ENCODE measurements around the gene MFN2.
"Not testable (repeated sequence)": the region's sequence is repeated elsewhere in the genome, so short reads cannot be mapped to it uniquely, and the experiment has no call there.

Gene MFN2

GRCh38 chr1:11997081-11997850 is 17.0 kb downstream of the MFN2 start:
- no peak for DNase-seq (ENCODE audit: low read depth in 2 of 2, low spot score in 1 of 2)

DNA sequence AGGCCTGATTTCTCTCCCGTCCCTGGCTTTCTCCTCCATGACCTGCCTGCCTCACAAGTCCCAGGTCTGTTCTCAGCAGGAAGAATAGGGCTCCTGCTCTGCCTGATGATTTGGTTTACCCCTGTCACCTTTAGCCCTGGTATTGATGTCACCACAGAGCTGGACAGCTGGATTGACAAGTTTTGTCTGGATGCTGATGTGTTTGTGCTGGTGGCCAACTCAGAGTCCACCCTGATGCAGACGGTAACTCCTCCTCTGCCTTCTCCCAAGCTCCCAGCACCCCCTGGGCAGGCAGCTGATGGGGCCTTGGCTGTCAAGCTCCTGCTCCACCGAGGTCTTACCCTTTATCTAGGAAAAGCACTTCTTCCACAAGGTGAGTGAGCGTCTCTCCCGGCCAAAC is 18.4 kb downstream of the MFN2 start:
- DNase-seq (ENCODE audit: low read depth in 2 of 2, low spot score in 1 of 2) = no peak

- DNase-seq (ENCODE audit: low read depth in 2 of 2, low spot score in 1 of 2) = no peak
These were observed 19.0 kb downstream of the MFN2 start for GRCh38 chr1:11999236-11999635.

DNA sequence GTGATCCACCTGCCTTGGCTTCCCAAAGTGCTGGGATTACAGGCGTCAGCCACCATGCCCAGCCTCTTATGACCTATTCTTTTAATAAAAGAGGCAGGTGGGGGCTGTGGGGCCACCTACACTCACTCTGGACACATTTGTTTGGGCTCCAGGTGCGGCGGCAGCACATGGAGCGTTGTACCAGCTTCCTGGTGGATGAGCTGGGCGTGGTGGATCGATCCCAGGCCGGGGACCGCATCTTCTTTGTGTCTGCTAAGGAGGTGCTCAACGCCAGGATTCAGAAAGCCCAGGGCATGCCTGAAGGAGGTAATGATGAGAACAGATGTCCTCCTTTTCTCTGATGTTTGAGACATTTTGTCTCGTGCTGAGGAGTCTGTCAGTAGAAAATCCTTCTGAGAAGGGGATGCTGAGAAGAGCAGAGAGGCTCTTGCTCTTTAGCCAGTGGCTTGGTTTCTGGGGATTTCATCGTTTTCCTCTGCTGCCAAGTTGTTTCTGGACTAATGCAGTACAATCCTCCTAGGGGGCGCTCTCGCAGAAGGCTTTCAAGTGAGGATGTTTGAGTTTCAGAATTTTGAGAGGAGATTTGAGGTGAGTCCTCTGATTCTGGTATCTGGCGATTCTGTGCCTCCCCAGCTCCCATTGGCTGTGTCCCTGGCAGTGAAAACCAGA is 21.1 kb downstream of the MFN2 start:
- DNase-seq (ENCODE audit: low read depth in 2 of 2, low spot score in 1 of 2) = no peak

DNA sequence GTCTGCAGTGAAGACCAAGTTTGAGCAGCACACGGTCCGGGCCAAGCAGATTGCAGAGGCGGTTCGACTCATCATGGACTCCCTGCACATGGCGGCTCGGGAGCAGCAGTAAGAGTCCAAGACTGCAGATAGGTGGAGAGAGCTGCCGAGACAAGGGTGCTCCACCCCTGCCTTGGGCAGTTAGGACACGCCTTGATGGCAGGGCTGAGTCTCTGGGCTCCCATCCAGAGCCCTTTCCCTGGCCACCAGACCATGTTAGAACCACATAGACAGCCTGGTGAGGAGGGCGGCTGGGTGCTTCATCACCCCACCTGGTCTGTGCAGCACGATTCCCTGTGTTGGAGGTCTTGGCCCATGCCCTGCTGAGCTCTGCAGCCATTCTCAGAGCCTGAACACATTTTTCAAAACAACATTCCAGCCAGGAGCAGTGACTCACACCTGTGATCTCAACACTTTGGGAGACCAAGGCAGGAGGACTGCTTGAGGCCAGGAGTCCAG is 21.8 kb downstream of the MFN2 start:
- DNase-seq (ENCODE audit: low read depth in 2 of 2, low spot score in 1 of 2) = no peak

DNA sequence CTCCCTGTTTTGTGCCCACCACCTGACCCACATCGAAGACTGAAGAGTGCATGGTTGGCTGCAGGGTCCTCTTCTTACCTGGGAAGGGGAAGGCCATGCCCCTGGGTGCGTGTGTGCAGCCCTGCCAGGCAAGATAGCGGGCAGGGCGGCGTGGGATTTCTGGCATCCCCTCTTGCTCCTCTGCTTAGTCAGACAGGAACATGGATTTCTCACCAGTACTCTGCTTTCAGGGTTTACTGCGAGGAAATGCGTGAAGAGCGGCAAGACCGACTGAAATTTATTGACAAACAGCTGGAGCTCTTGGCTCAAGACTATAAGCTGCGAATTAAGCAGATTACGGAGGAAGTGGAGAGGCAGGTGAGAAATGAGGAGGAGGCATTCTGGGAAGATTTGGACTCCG is 23.5 kb downstream of the MFN2 start:
- no peak for DNase-seq (ENCODE audit: low read depth in 2 of 2, low spot score in 1 of 2)

DNA sequence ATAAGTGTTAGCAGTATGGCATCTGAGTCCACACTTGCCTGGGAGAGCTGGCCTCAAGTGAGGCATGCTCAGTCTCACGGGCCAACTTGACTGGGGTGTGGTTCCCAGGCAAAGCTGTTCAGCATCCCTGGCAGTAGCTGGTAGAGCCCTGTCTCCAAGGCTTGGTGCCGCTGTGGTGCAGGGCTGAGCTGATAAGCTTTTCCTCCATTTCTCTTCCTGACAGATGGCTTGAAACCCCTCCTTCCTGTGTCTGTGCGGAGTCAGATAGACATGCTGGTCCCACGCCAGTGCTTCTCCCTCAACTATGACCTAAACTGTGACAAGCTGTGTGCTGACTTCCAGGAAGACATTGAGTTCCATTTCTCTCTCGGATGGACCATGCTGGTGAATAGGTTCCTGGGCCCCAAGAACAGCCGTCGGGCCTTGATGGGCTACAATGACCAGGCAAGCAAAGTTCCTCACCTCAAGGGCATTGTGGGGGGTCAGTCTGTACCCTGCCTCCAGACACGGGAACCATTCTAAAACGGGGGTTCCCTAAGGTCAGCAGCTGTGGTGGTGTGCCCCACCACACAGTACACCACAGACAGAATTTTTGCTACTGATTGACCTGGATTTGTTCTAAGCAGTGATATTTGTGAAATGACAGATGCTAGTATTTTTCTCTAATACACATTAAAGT is 25.4 kb downstream of the MFN2 start:
- no peak for DNase-seq (ENCODE audit: low read depth in 2 of 2, low spot score in 1 of 2)

- no peak for DNase-seq (ENCODE audit: low read depth in 2 of 2, low spot score in 1 of 2)
These were observed 26.1 kb downstream of the MFN2 start for GRCh38 chr1:12006167-12006921.

- DNase-seq (ENCODE audit: low read depth in 2 of 2, low spot score in 1 of 2) = no peak
These were observed 27.0 kb downstream of the MFN2 start for GRCh38 chr1:12007204-12007603.

DNA sequence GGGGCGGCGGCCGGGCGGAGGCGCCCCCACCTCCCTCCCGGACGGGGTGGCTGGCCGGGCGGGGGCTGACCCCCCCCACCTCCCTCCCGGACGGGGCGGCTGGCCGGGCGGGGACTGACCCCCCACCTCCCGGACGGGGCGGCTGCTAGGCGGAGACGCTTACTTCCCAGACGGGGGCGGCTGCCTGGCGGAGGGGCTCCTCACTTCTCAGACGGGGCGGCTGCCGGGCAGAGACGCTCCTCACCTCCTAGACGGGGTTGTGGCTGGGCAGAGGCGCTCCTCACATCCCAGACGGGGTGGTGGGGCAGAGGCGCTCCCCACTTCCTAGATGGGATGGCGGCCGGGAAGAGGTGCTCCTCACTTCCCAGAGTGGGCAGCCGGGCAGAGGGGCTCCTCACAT is 28.1 kb downstream of the MFN2 start:
- not testable (repeated sequence) for DNase-seq (ENCODE audit: low read depth in 2 of 2, low spot score in 1 of 2)

- DNase-seq (ENCODE audit: low read depth in 2 of 2, low spot score in 1 of 2) = no peak
These were observed 29.2 kb downstream of the MFN2 start for GRCh38 chr1:12009318-12009947.

DNA sequence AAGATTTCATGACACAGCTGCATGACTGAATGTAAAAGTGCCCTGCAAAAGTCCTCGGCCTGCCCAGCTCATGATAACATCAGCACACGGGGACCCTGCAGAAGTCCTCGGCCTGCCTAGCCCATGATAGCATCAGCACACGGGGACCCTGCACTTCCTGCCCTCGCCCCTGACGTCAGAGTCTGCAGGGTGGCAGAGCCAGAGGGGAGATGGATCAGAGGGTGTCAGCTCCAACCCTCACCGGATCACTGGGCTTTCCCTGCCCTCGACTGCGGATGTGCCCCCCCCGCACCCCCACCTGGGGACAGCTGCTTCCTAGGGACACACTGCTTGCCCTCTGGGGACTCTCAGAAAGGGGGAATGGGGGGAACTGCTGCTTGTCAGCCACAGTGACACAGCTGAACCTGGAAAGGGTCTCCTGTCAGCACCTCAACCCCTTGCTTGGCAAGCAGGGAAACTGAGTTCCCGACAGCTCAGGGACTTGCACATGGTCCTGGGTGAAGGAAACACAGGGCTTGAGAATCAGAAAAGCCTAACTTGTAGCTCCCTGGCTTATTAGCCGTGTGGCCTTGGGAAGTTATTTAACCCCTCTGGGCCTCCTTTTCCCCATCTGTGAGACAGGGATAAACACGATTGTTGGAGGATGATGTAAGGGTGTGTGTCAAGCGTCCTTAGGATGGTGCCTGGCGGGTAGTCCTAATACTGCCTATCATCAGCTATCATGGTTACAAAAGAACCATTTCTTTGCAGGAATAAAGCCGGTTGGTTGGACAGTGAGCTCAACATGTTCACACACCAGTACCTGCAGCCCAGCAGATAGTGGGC is 30.7 kb downstream of the MFN2 start:
- no peak for DNase-seq (ENCODE audit: low read depth in 2 of 2, low spot score in 1 of 2)

- DNase-seq (ENCODE audit: low read depth in 2 of 2, low spot score in 1 of 2) = no peak
These were observed 31.8 kb downstream of the MFN2 start for GRCh38 chr1:12011998-12012397.

DNA sequence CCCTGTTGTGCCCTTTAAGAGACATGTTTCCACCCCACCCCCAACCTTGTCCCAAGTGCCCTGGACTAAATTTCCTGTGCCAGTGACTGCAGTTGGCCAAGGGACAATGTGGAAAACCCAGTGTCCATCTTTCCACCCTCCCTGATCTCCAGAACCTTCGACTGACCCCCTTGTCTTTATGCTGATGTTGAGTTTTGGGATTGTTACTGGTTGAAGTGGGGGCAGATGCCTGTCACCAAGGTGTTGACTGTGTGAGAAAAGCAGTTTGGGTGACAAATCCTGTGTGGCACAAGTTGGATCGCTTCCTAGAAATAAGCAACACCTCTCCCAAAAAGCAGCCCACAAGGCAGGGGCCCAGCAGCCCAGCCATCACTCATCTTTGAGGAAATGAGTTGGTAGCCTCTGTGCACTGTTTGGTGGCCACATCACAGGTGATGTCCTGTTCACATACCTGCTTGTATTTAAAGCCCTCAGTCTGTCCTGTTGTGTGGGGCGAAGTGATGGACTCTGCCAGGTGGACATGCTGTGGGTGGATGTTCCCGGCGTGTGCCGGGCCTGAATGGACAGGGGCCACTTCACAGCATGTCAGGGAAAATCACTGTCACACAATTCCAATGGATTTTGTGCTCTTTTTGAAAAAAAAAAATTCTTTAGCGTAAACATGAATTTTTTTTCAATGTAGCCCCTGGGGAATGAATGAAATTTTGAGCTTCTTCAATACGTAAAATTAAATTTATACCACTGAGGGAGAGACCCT is 32.5 kb downstream of the MFN2 start:
- DNase-seq (ENCODE audit: low read depth in 2 of 2, low spot score in 1 of 2) = no peak

DNA sequence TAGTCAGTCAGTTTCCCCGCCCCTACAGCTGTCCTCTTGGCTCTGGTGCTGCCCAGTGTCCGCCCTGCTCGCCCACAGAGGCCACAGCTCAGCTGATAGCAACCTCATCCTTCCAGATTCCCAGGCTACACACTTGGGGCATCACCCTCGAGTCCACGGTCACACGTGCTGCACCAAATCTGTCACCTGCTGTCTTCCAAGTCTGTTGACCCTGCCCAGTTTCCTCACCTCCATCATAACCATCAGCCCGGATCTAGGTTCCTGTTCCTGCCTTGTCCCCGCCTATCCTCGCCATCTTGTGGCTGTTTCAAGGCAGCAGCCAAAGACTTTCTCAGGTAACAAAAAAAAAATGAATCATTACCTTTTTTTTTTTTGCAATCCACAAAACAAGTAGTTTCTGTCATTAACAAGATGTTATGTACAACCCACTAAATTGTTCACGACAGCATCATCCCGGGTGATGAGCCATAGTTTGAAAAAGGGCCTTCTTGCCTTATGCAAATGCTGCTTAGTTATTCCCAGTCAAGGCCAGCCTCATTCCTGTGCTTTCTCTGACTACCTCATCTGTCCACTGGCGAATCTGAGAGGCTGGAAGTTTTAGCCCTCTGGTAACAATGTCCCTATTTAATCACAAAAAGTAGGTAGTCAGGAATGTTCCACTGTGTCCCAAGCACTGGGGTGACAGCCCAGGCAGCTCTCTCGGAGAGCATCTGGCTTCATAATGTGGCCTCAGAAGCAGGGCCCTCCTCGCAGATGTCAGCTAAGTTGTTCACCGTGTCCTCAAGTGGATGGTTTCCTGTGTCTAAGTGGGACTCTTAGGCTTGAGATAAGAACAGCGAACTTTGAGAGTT is 34.1 kb downstream of the MFN2 start:
- DNase-seq (ENCODE audit: low read depth in 2 of 2, low spot score in 1 of 2) = no peak

DNA sequence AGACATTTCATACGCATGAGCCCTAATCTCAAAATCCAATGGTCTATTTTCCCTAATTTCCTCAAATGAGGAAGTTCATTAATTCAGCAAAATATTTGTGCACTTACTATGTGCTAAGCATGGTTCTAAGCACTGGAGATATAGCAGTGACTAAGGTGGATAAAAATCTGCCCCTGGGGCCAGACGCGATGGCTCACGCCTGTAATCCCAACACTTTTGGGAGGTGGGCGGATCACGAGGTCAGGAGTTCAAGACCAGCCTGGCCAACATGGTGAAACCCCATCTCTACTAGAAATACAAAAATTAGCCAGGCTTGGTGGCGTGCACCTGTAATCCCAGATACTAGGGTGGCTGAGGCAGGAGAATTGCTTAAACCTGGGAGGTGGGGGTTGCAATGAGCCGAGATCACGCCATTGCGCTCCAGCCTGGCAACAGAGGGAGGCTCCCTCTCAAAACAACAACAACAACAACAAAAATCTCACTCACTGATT is 34.8 kb downstream of the MFN2 start:
- DNase-seq (ENCODE audit: low read depth in 2 of 2, low spot score in 1 of 2) = no peak

GRCh38 chr1:12015499-12015898 is 35.3 kb downstream of the MFN2 start:
- DNase-seq (ENCODE audit: low read depth in 2 of 2, low spot score in 1 of 2) = no peak

GRCh38 chr1:12016182-12016581 is 35.9 kb downstream of the MFN2 start:
- no peak for DNase-seq (ENCODE audit: low read depth in 2 of 2, low spot score in 1 of 2)
